Transverse colon (tissue), 3 donors: ENCODE results near the gene ZNF74.

Source experiments
- CTCF ChIP-seq, 5 experiments: fragments of 200-600 bp in 3 of 5; fragments of 450-650 bp in 2 of 5; sonication (generic) in 3 of 5; IDR thresholded peaks; 1 replicate in 2 of 5; 2 replicates in 3 of 5; pipeline ENCODE4 v1.5.1; 2016 to 2017; ENCODE audit warnings: antibody characterized with exemption in 5 of 5, inconsistent platforms in 3 of 5, mild to moderate bottlenecking in 2 of 5, moderate library complexity in 1 of 5
- POLR2A ChIP-seq: fragments of 450-650 bp; IDR thresholded peaks from one replicate; pipeline ENCODE4 v1.6.1; 2016; ENCODE audit warnings: antibody characterized with exemption, mild to moderate bottlenecking, moderate library complexity

GRCh38 chr22:20422271-20423007 is 28.5 kb downstream of the ZNF74 start:
- TF ChIP-seq CTCF (IDR thresholded peaks at IDR 0.05) (no peak), POLR2A (no peak)
